HEK293 (cell line): ENCODE measurements around the gene NEK3.
"Not testable (repeated sequence)": the region's sequence is repeated elsewhere in the genome, so short reads cannot be mapped to it uniquely, and the experiment has no call there.

Experiments
- CTCF ChIA-PET: fragments of 350-600 bp; formaldehyde crosslinking; extraction: SDS; loops from one replicate; lab custom pipeline; 2021; ENCODE audit warnings: antibody characterized with exemption; lab: Yijun Ruan, JAX
- POLR2A ChIA-PET: fragments of 300-600 bp; formaldehyde crosslinking; extraction: SDS; loops from one replicate; lab custom pipeline; 2020; ENCODE audit warnings: antibody characterized with exemption, inconsistent platforms; lab: Yijun Ruan, JAX
- H3K27ac ChIP-seq: fragments of 200-500 bp; sonication (Bioruptor generic); 2 replicates; pipeline ENCODE4 v1.5.1; 2014; ENCODE audit warnings: low read depth, low read length, control low read depth, inconsistent platforms; ENCODE audit errors: extremely low read depth
- H3K36me3 ChIP-seq, 2 experiments: fragments of 200-500 bp in 1 of 2; sonication (Bioruptor generic) in 1 of 2; 1 replicate in 1 of 2; 2 replicates in 1 of 2; pipeline ENCODE4 v1.5.1; 2014 to 2017; ENCODE audit warnings: inconsistent platforms in 2 of 2, low read length in 2 of 2; ENCODE audit not compliant: control insufficient read depth in 2 of 2, insufficient read depth in 1 of 2
- H3K4me1 ChIP-seq: fragments of 200-500 bp; sonication (Bioruptor generic); 2 replicates; pipeline ENCODE4 v1.5.1; 2014; ENCODE audit warnings: mild to moderate bottlenecking, low read length, inconsistent platforms; ENCODE audit not compliant: control insufficient read depth, insufficient read depth
- H3K4me3 ChIP-seq: 2 replicates; pipeline ENCODE4 v1.5.1; 2011; ENCODE audit warnings: low read depth, mild to moderate bottlenecking, control low read depth, low read length, moderate library complexity
- H3K9me3 ChIP-seq: fragments of 200-500 bp; sonication (Bioruptor generic); 2 replicates; pipeline ENCODE4 v1.5.1; 2014; ENCODE audit warnings: low read depth, low read length, inconsistent platforms; ENCODE audit not compliant: control insufficient read depth, insufficient read depth
- AEBP2 ChIP-seq: fragments of 450-650 bp; formaldehyde crosslinking; IDR thresholded peaks from 2 replicates; pipeline ENCODE4 v1.5.1; 2016; ENCODE audit warnings: missing biosample characterization, missing genetic modification characterization, borderline replicate concordance
- BCL11B ChIP-seq: fragments of 450-650 bp; formaldehyde crosslinking; IDR thresholded peaks from 2 replicates; pipeline ENCODE4 v1.5.1; 2016; ENCODE audit warnings: low read depth, missing biosample characterization, missing genetic modification characterization
- GFI1B ChIP-seq: fragments of 450-650 bp; formaldehyde crosslinking; IDR thresholded peaks from 2 replicates; pipeline ENCODE4 v1.5.1; 2016; ENCODE audit warnings: missing biosample characterization, missing genetic modification characterization
- MYNN ChIP-seq: fragments of 450-650 bp; formaldehyde crosslinking; IDR thresholded peaks from 2 replicates; pipeline ENCODE4 v1.5.1; 2016; ENCODE audit warnings: missing biosample characterization, missing genetic modification characterization, borderline replicate concordance
- REST ChIP-seq: fragments of 450-650 bp; formaldehyde crosslinking; IDR thresholded peaks from 2 replicates; pipeline ENCODE4 v1.5.1; 2016; ENCODE audit warnings: missing biosample characterization, missing genetic modification characterization
- SCRT1 ChIP-seq: fragments of 450-650 bp; formaldehyde crosslinking; IDR thresholded peaks from 2 replicates; pipeline ENCODE4 v1.5.1; 2016; ENCODE audit warnings: missing biosample characterization, missing genetic modification characterization, borderline replicate concordance
- SCRT2 ChIP-seq: fragments of 450-650 bp; formaldehyde crosslinking; IDR thresholded peaks from 2 replicates; pipeline ENCODE4 v1.5.1; 2016; ENCODE audit warnings: missing biosample characterization, missing genetic modification characterization
- TRIM28 ChIP-seq: IDR thresholded peaks from 2 replicates; pipeline ENCODE4 v1.6.1; 2011; ENCODE audit warnings: low read length, control low read depth, borderline replicate concordance
- ZFP41 ChIP-seq: fragments of 450-650 bp; formaldehyde crosslinking; IDR thresholded peaks from 2 replicates; pipeline ENCODE4 v1.5.1; 2016; ENCODE audit warnings: missing biosample characterization, missing genetic modification characterization, borderline replicate concordance
- ZNF155 ChIP-seq: fragments of 450-650 bp; formaldehyde crosslinking; IDR thresholded peaks from 2 replicates; pipeline ENCODE4 v1.5.1; 2016; ENCODE audit warnings: missing biosample characterization, missing genetic modification characterization
- ZNF335 ChIP-seq: fragments of 450-650 bp; formaldehyde crosslinking; conservative IDR thresholded peaks from 2 replicates; pipeline ENCODE4 v1.5.1; 2016; ENCODE audit warnings: missing biosample characterization, missing genetic modification characterization
- ZNF391 ChIP-seq: fragments of 450-650 bp; formaldehyde crosslinking; IDR thresholded peaks from 2 replicates; pipeline ENCODE4 v1.5.1; 2016; ENCODE audit warnings: low read depth, missing biosample characterization, missing genetic modification characterization, borderline replicate concordance
- ZNF473 ChIP-seq: fragments of 450-650 bp; formaldehyde crosslinking; IDR thresholded peaks from 2 replicates; pipeline ENCODE4 v1.5.1; 2017; ENCODE audit warnings: missing biosample characterization, missing genetic modification characterization
- ZNF501 ChIP-seq: fragments of 450-650 bp; formaldehyde crosslinking; IDR thresholded peaks from 2 replicates; pipeline ENCODE4 v1.5.1; 2016; ENCODE audit warnings: missing biosample characterization, missing genetic modification characterization
- ZNF521 ChIP-seq: fragments of 450-650 bp; formaldehyde crosslinking; IDR thresholded peaks from 2 replicates; pipeline ENCODE4 v1.5.1; 2017; ENCODE audit warnings: missing biosample characterization, mild to moderate bottlenecking, missing genetic modification characterization
- ZNF544 ChIP-seq: fragments of 450-650 bp; formaldehyde crosslinking; IDR thresholded peaks from 2 replicates; pipeline ENCODE4 v1.5.0; 2017; ENCODE audit warnings: missing biosample characterization, missing genetic modification characterization
- ZNF704 ChIP-seq: fragments of 450-650 bp; formaldehyde crosslinking; IDR thresholded peaks from 2 replicates; pipeline ENCODE4 v1.5.1; 2016; ENCODE audit warnings: missing biosample characterization, missing genetic modification characterization

NEK3 gene

GRCh38 chr13:52194184-52194868 is 34.9 kb upstream of the NEK3 start (continued):
- TF ChIP-seq GFI1B (tag by site-specific recombination) (no peak), REST (peak; percentile 67; the same call in 1 of the 2 replicates), ZFP41 (peak; percentile 58; the same call in 1 of the 2 replicates), ZNF473 (tag by site-specific recombination) (no peak), ZNF544 (tag by site-specific recombination) (no peak), AEBP2 (tag by site-specific recombination) (0 out of 2 replicates have a peak, but pooled peaks have one; percentile 69), ZNF155 (tag by site-specific recombination) (no peak), ZNF501 (tag by site-specific recombination) (peak; percentile 100), MYNN (tag by site-specific recombination) (0 out of 2 replicates have a peak, but pooled peaks have one; percentile 39), ZNF704 (tag by site-specific recombination) (no peak), ZNF391 (tag by site-specific recombination) (peak; percentile 98), TRIM28 (no peak; the same call in 1 of the 2 replicates), ZNF521 (tag by site-specific recombination) (no peak), BCL11B (tag by site-specific recombination) (no peak)

GRCh38 chr13:52193587-52194183 is 34.3 kb upstream of the NEK3 start:
- H3K36me3 ChIP-seq, H3K9me3 ChIP-seq, H3K4me1 ChIP-seq, CTCF ChIA-PET: not testable (repeated sequence)
- POLR2A ChIA-PET, result interaction anchor here (0.7 to 1.7 kb wide), 4 partner anchors 34 to 459 kb away, joined by 3 to 7 read pairs (median 4); partner anchors contain the start of genes NEK3 and SUGT1
- Histone ChIP-seq H3K4me3 (peak overlapping the region; percentile 65), H3K27ac (peak overlapping the region; percentile 67)
- peak; percentile 62 for TF ChIP-seq ZNF335 (tag by site-specific recombination)
- TF ChIP-seq SCRT1 (tag by site-specific recombination), result peak; percentile 64; the same call in 1 of the 2 replicates
- peak; percentile 93 for TF ChIP-seq SCRT2

- H3K9me3 ChIP-seq, CTCF ChIA-PET, POLR2A ChIA-PET, H3K4me3 ChIP-seq, H3K27ac ChIP-seq, H3K4me1 ChIP-seq: not testable (repeated sequence)
- peaks cover 4 to 13% of the 10 kb centered on the region in 2 experiments; a peak in 2 of 3 replicates for H3K36me3 ChIP-seq
Measured at GRCh38 chr13:52187424-52188187, 28.2 kb upstream of the NEK3 start.
